LNCAP (cell line): ENCODE results near the gene ARHGEF10L.

Source experiments
- TF ChIP-seq, protein P1 (sequence below): fragments of 450-650 bp; IDR thresholded peaks from 2 replicates; pipeline ENCODE4 v1.5.1; 2017; ENCODE audit warnings: mild to moderate bottlenecking

ARHGEF10L gene

DNA sequence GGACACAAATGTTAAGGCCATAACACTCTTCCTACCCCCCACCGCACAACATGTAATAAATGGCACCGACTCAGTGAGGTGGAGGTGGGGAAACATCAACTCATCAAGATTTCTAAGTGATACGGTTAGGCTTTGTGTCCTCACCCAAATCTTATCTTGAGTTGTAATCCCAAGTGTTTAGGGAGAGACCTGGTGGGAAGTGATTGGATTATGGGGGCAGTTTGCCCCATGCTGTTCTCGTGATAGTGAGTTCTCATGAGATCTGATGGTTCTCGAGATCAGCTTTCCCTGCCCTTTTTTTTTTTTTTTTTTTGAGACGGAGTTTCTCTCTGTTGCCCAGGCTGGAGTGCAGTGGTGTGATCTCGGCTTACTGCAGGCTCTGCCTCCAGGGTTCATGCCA lies 164.7 kb downstream of the ARHGEF10L start:
- TF ChIP-seq, protein P1, sequence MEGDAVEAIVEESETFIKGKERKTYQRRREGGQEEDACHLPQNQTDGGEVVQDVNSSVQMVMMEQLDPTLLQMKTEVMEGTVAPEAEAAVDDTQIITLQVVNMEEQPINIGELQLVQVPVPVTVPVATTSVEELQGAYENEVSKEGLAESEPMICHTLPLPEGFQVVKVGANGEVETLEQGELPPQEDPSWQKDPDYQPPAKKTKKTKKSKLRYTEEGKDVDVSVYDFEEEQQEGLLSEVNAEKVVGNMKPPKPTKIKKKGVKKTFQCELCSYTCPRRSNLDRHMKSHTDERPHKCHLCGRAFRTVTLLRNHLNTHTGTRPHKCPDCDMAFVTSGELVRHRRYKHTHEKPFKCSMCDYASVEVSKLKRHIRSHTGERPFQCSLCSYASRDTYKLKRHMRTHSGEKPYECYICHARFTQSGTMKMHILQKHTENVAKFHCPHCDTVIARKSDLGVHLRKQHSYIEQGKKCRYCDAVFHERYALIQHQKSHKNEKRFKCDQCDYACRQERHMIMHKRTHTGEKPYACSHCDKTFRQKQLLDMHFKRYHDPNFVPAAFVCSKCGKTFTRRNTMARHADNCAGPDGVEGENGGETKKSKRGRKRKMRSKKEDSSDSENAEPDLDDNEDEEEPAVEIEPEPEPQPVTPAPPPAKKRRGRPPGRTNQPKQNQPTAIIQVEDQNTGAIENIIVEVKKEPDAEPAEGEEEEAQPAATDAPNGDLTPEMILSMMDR: no peak

DNA sequence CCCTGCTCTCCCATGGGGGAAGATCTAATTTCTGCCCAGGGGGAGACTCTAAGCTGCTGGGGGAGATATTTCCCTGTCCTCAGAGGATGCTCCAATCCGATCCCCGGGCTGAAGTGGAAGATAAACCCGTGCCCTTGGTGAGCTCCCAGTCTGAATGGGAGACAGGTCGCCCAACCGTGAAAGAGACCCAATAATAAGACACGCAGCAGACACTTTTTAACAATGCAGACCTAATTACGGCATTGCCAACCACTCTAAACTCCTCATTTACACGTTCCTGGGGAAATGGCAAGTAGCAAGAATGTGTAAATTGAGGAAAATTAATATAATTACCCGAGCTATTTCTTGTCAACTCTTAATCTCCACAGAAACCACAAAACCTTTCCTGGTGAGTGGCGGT lies 166.9 kb downstream of the ARHGEF10L start:
- TF ChIP-seq, protein P1: no peak

DNA sequence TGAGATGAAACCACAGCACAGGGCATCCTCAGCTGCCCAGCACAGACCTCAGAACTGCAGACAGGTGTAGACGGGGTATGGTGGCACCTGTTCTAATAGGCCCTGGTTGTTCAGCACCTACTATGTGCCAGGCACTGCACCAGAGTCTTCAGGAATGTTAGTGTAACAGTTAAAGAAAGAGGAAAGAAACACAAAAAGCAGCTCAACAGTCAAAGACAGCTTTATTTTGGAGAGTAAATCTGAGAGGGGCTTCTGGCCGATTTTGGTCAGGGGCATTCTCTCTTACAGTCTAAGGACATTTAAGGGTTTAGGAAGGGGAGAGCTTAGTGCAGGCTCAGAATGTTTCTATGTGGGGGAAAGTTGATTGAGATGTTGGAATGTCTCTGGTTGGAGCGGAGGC lies 170.5 kb downstream of the ARHGEF10L start:
- TF ChIP-seq, protein P1: no peak

DNA sequence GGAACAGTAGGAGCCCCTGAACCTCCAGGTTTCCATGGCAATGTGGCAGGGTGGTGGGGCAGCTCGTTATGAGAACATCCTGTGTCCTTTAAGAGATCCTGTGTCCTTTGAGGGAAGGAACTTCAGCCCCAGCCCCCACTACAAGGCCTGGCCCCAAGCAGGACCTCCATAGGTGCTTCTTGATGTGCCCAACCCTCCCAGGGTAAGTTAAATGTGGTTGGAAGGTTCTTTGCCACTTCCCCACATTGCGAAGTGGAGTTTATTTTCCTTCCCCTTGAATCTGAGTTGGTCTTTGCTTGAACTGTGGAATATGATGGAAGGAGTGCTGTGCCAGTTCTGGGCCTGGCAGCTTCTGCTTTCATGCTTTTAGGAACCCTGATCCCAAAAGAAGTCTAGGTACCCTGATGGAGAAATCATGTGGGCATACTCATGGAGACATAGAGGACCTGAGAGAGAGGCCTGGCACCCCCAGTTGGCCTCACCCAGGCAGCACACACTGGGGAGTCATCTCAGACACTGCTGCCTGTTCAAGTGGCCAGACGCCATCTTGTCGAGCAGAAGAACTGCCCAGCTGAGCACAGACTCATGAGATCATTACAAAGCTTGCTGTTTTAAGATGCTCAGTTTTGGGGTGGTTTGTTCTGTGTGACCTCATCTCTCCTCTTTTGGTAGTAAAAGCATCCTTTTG lies 171.5 kb downstream of the ARHGEF10L start:
- TF ChIP-seq, protein P1: no peak

DNA sequence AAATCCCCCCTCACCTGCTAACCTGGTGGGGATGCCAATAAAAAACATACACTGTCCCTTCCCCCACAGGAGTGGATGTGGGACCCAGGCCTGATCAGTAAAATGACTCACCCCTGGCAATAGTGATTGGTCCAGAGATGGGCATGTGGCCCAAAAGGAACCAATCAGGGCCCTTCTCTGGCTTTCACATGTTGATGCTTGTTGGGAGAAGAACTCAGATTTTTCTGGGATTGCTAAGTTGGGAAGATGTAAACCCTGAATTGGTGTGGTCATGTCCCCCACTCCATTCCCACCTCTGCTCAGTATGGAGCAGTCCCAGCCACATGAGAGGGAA lies 172.0 kb downstream of the ARHGEF10L start:
- TF ChIP-seq, protein P1: no peak

DNA sequence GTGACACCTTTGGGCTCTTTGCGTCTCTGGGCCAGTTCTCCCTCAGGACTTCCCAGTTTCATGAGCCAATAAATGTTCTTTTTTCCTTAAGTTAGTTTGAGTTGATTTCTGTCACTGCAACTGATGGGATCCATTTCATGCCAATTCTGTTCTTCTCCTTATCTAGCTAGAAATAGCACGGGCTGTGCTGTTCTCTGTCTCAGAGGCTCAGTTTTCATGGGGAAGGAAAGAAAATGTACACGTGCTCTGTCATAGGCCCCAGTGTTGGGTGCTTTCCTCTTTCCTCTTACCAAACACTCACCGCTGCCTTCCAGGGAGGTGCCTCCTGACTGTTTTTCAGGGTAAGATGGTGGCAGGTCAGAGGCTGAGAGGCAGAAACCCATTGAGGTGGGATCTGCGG lies 172.4 kb downstream of the ARHGEF10L start:
- TF ChIP-seq, protein P1: no peak

DNA sequence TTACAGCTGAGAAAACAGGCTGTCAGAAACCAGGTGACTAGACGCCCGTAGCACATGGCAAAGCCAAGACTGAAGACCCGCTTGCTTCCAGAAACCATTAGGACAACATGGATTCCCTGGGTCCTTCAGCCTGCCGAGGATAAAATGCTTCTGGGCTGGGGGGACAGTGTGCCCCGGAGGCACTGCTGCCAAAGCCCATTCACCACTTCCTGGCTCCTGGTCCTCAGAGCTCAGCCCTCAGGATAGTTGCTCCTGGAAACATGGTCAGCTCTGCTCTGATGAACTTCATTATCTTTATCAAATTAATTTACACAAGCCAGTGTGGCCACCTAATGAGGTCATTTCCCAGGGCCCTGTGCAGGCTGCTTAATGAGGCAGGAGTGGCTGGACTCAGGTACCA lies 174.5 kb downstream of the ARHGEF10L start:
- TF ChIP-seq, protein P1: no peak
